GM12878 (cell line): ENCODE results near the gene TOE1. TPM values are rescaled to one million over a fixed set of nuclear protein-coding genes. Genes with fewer than 3 reads are reported as not detected.

ENCODE experiments used
- JUND ChIP-seq: IDR thresholded peaks from 2 replicates; pipeline ENCODE4 v1.6.1; 2012; ENCODE audit warnings: low read depth, mild to moderate bottlenecking, low read length, improper control_type of control experiment, moderate library complexity
- NFYB ChIP-seq: IDR thresholded peaks from 2 replicates; pipeline ENCODE4 v1.6.1; 2011; ENCODE audit warnings: low read depth, mild to moderate bottlenecking, low read length, improper control_type of control experiment, moderate library complexity; ENCODE audit not compliant: insufficient read depth
- NRF1 ChIP-seq: conservative IDR thresholded peaks from 2 replicates; pipeline ENCODE4 v1.6.1; 2011; ENCODE audit warnings: mild to moderate bottlenecking, low read depth, low read length, improper control_type of control experiment
- SRF ChIP-seq, 2 experiments: IDR thresholded peaks; 2 replicates each; pipeline ENCODE4 v1.6.1; 2011; ENCODE audit warnings: low read depth in 2 of 2, low read length in 2 of 2, mild to moderate bottlenecking in 1 of 2, moderate library complexity in 1 of 2
- ZNF207 ChIP-seq: fragments of 450-650 bp; IDR thresholded peaks from 2 replicates; pipeline ENCODE4 v1.6.1; 2014; ENCODE audit warnings: antibody characterized with exemption, mild to moderate bottlenecking, borderline replicate concordance
- polyA plus RNA-seq, 11 experiments: library from polyadenylated mRNA; depleted of rRNA in 4 of 11; unstranded in 6 of 11; stranded (reverse) in 5 of 11; fragments of >200 nt; fragmentation: Nextera tagmentation in 4 of 11; fragmentation: Illumina TruSeq in 1 of 11; extraction: Ambion mirVana in 4 of 11; extraction: Trizol in 1 of 11; gene quantifications; 1 replicate in 1 of 11; 2 replicates in 10 of 11; pipeline versions ENCODE4 v1.2.1 to v1.2.3, GENCODE V29; 2011 to 2016; ENCODE audit warnings: inconsistent platforms in 2 of 11, missing spikeins in 2 of 11, low read depth in 1 of 11
- total RNA-seq, 4 experiments: library from RNA; depleted of rRNA in 3 of 4; stranded (reverse); fragments of >200 nt in 3 of 4; fragmentation: Illumina TruSeq in 1 of 4; extraction: Trizol in 1 of 4; gene quantifications; 2 replicates each; pipeline versions ENCODE4 v1.2.1 to v1.2.3, GENCODE V29; 2013 to 2021
- TF ChIP-seq, protein P1 (sequence below): fragments of 450-650 bp; IDR thresholded peaks from 2 replicates; pipeline ENCODE4 v1.6.1; 2017; ENCODE audit warnings: mild to moderate bottlenecking, moderate library complexity
- TF ChIP-seq, protein P2 (sequence below): IDR thresholded peaks from 2 replicates; pipeline ENCODE4 v1.6.1; 2011; ENCODE audit warnings: borderline replicate concordance, low read depth, mild to moderate bottlenecking, moderate library complexity, mixed read lengths, low read length; ENCODE audit not compliant: insufficient read depth; ENCODE audit errors: extremely low read length

TOE1 gene
- total and polyA plus RNA-seq, 10 of the 15 experiments (the other 5 are each of a cell fraction or from before 2014, with no cell fraction given), result 22.7 to 38.0 (median 33.3) TPM

- TF ChIP-seq, protein P1, sequence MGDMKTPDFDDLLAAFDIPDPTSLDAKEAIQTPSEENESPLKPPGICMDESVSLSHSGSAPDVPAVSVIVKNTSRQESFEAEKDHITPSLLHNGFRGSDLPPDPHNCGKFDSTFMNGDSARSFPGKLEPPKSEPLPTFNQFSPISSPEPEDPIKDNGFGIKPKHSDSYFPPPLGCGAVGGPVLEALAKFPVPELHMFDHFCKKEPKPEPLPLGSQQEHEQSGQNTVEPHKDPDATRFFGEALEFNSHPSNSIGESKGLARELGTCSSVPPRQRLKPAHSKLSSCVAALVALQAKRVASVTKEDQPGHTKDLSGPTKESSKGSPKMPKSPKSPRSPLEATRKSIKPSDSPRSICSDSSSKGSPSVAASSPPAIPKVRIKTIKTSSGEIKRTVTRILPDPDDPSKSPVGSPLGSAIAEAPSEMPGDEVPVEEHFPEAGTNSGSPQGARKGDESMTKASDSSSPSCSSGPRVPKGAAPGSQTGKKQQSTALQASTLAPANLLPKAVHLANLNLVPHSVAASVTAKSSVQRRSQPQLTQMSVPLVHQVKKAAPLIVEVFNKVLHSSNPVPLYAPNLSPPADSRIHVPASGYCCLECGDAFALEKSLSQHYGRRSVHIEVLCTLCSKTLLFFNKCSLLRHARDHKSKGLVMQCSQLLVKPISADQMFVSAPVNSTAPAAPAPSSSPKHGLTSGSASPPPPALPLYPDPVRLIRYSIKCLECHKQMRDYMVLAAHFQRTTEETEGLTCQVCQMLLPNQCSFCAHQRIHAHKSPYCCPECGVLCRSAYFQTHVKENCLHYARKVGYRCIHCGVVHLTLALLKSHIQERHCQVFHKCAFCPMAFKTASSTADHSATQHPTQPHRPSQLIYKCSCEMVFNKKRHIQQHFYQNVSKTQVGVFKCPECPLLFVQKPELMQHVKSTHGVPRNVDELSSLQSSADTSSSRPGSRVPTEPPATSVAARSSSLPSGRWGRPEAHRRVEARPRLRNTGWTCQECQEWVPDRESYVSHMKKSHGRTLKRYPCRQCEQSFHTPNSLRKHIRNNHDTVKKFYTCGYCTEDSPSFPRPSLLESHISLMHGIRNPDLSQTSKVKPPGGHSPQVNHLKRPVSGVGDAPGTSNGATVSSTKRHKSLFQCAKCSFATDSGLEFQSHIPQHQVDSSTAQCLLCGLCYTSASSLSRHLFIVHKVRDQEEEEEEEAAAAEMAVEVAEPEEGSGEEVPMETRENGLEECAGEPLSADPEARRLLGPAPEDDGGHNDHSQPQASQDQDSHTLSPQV, result no peak
- TF ChIP-seq NFYB (no peak), JUND (no peak), ZNF207 (no peak), NRF1 (no peak), SRF (IDR thresholded peaks at IDR 0.05; ENCODE audit: low read depth in 2 of 2, low read length in 2 of 2) (no peak)
- TF ChIP-seq, protein P2, sequence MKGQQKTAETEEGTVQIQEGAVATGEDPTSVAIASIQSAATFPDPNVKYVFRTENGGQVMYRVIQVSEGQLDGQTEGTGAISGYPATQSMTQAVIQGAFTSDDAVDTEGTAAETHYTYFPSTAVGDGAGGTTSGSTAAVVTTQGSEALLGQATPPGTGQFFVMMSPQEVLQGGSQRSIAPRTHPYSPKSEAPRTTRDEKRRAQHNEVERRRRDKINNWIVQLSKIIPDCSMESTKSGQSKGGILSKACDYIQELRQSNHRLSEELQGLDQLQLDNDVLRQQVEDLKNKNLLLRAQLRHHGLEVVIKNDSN, result no peak
Observed at GRCh38 chr1:45351508-45351907, 11.5 kb downstream of the TOE1 start (continued).
